GM21526 (cell line): ENCODE results near the gene SLC12A8.

Experiments used
- ATAC-seq: cut with Tn5 transposase; IDR thresholded peaks from one replicate; pipeline ENCODE4 v1.9.1; 2021; ENCODE audit warnings: moderate library complexity; ENCODE audit not compliant: unreplicated experiment, low FRiP score

The SLC12A8 gene

DNA sequence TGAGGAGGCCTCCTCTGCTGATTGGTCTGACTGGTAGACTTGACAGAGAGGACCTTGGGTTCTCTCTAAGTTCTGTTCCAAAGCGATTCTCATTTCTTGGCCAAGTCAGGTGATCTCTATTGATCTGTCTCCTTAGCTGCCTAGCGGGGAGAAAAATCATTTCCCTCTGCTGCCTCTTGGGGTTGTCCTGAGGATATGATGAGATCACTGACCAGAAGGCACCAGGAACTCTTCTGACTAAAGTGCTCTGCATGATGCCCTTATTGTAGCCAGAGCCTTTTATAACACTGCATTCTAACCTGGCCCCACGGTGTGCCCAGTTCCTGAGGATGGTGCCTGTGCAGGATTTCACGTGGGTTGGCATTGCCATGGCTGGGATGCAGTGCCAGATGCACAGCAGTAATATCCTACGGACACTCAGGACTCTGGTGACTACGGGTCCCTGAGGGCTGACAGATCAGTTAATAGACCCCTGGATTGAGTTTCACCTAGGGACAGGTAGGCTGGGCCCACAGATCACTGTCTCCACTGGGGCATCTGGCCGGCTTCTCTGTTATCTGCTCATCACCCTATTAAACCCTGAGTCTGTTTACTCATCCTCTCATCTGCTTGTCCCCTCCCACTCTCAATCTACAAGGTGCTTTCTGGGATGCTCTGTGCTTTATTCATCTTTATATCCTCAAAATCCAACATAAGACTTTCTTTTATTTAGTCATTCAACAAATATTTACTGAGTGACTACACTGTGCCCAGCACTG, 152.9 kb downstream of the SLC12A8 start:
- ATAC-seq: no peak

DNA sequence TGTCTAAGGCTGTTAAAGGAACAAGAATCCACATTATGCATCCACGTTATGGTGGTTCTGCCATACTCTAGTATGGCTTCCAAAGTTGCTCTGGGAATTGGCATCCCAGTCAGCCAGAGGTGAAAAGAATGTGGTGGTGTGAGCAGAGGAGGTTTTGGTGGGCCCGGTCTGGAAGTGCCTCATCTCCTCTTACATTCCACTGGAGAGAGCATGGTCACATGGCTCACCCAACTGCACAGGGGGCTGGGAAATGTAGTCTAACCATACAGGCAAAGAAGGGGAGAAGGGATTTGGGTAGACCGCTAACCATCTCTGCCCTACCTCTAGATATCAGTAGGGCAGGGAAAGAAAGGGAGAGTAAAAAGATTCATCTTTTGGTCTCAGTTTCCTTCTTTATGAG, 153.6 kb downstream of the SLC12A8 start:
- no peak for ATAC-seq

DNA sequence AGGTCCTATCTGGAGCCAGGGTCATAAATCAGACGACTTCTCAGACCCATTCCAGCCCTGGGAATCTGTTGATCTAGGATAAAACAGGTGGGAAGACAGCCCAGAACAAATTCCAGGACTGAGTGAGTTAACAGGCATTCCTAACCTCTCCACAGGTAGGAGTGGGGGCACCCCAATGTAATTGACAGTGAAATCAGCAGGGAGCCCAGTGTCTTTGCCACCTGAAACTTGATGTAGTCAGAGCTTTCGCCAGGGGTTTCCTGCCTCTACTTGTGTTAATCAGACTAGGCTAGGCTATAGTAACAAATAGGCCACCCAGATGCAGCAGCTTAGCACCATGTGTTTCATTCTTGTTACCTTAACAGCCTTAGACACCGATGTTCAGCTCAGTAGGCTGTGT, 154.0 kb downstream of the SLC12A8 start:
- ATAC-seq: no peak

DNA sequence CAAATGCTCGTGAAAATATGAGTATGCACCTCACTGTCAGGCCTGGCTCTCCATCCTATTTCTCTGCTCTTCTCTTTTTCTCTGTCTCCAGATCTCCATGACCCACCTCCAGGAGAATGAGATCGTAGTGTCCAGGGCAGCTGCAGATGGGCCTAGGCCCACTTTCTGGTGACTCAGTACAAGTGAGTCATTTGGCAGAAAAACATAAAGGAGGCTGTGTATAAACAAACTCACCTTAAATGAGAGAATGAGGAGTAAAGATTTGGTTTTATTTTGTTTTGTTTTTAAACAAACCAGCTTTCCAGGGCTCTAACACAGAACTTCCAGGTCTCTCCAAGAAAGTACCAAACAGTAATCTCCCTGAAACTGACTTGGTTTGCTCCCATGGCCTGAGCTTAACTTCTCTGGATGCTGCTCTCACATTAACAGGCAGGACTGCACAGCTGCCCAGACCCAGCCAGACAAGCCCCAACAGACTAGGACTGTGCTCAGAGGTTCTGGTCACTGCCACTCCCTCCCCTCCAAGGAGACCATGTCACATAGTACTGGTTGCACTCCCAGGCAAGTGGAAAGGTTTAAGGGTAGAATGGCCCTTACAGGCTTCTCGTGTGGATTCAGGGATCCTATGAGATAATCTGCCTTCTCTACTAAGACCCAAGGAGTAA, 155.2 kb downstream of the SLC12A8 start:
- no peak for ATAC-seq

DNA sequence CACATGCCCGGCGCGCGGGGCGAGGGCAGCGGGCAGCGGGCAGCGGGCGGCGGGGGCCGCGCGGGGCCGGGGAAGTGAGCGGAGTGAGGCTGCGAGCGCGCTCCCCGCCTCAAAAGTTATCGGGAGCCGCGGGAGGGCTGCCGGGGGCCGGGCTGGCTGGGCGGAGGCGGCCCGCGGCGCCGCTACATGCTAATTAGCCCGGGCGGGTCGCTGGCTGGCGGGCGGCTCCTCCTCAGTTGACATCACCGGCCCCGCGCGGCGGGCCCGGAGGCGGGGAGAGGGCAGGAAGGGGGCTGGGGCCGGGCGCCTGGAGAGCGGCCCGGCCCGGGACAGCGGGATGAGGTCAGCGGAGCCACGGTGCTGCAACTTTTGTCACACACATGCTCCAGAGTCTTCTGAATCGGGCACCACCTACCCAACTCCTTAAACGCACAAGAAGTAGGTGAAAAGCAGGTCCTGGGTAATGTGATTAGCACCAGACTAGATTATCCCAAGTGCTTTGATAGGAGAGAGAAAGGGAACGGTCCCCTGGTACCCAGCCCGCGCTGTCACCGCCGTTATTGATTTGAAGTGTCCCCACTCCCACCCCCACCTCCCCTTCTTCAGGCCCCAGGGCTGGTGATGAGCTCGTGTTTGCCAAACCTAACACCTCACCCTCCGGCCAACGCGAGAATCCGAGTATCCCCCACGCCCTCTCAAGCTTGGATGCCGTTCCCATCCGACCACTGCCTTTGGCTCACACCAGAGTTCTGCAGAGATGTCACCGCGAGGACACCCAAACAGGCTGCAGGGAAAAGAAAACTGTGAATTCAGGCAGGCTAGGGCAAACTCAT, 156.4 kb downstream of the SLC12A8 start, which contains the start of gene HEG1:
Gene HEG1 (minus strand): TSS at position 85 of the 833 bp plus-strand sequence. CDS start 107 bp downstream, outside the sequence.
- ATAC-seq: peak; percentile 59

DNA sequence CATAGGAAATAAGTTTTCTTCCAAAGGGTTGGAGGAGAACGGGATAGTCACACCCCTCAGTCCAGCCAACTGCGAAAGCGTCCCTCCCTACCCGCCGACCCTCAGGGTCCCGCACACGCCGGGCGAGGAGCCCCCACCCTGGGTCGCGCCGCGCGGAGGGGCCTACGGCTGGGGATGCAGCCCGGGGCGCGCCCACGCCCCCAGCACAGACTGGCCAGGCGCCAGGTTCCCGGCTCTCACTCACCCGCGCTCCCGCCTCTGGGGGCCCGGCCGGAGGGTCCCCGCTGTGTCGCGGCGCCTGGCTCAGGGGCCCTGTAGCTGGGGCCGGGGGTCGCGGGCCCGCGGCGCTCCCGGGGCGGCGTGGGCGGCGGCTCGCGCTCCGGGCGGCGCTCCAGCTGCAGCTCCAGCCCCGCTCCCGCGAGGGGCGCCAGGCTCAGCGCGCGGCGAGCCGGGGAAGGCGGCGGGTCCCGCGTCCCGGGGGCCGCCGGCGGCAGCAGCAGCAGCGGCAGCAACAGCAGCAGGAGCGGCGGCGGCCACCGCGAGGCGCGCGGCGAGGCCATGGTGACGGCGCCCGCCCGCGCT, 157.1 kb downstream of the SLC12A8 start:
- peak; percentile 34 for ATAC-seq

DNA sequence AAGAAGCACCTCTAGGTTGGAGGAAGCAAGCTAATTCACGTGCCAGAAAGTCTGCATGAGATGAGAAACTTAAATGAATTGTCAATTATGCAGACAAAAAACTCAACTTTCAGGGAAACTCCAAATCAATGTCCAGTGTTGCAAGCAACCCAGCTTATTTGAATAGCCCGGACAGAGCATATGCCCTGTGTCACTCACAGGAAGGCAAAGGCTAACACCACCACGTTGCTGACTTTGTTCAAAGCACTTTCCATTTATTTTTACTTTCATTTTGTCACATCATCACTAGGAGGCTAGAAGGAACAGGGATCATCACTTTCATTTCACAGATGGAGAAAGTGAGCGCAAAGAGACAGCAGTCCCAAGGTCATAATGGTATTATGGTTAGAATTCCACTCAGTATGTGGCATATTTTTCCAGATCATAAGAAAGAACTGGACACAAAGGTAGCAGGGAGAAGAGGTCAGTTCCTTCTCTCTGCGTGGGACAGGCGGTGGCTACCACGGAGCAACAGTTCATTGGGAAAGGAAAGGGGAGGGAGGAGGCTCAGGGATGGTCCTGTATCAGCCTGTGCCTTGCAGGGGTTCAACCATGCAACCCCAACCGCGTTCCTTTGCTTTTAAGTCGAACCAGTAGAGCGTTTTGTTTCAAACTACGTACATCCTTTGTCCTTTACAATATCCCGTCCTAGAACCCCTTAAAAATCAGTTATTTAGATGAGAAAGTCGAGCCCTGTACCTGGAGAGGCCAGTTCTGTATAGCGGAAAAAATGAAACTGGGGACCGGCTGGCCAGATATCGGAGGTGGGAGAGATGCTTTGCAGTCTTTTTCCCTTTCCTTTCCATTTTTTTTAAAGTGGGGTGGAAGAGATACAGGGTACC, 157.9 kb downstream of the SLC12A8 start:
- ATAC-seq: no peak

DNA sequence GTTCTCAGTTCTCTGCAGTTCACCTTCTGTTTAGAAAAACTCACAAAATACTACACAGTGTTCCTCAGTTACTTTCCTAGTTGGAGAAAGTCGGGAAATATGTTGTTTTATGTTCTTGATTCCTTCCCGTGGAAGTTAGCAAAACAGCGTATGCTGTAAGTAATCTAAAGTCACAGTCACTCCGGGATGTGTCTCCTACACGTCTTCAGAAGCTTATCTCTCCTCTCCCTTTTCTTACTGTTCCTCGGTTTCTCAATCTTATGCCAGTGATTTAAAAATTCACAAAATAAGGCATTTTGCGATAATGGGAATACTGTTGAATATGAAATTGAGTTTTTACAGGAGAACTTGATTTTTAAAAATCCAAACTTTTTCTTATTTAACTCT, 158.5 kb downstream of the SLC12A8 start:
- ATAC-seq: no peak

DNA sequence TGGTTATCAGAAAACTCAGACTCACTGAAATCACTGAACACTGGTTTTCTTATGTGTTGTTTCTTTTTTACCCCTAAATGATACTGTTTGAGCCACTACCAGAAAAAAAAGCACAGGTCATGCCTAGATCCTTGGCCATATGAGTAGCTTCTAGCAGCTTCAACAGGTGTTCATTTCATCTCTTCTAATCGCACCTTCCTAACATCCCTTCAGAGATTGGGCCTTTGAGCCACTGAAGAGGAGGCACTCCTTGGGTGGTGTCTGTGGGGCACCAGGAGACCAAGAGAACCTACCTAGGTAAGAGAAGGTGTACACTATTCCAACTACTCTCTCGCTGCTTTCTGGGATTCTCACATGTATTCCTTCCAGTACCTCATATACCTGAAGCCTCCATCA, 159.2 kb downstream of the SLC12A8 start:
- no peak for ATAC-seq

DNA sequence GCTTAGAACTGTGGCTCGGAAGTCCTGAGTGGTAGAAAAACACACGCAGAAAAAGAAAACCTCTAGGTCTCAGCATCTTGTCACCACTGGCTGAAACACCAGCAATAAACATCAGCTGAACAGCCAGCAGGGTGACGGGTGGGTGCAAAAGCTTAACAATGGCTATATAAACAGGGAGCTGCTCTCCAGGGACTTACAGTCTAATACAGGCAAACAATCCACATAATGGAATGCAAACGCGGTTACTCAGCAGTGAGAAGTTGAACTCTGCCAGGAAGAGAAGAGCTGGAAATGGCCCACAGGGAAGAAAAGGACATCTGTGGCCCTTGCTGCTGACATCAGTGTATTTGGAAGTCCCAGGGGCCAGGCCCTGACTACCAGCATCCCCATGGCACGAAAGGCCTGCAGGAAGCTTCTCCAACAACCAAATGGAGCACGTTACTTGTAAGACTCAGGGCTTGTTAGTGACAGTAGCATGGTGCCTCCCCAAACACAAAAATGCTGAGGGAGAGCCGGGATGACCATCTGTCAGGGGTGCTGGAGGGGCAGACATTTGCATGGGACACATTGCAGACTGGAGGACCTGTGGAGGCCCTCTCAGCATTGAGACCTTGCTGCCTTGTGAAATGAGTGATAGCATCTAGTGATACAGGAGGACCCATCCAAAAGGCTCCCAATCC, 159.8 kb downstream of the SLC12A8 start:
- no peak for ATAC-seq

DNA sequence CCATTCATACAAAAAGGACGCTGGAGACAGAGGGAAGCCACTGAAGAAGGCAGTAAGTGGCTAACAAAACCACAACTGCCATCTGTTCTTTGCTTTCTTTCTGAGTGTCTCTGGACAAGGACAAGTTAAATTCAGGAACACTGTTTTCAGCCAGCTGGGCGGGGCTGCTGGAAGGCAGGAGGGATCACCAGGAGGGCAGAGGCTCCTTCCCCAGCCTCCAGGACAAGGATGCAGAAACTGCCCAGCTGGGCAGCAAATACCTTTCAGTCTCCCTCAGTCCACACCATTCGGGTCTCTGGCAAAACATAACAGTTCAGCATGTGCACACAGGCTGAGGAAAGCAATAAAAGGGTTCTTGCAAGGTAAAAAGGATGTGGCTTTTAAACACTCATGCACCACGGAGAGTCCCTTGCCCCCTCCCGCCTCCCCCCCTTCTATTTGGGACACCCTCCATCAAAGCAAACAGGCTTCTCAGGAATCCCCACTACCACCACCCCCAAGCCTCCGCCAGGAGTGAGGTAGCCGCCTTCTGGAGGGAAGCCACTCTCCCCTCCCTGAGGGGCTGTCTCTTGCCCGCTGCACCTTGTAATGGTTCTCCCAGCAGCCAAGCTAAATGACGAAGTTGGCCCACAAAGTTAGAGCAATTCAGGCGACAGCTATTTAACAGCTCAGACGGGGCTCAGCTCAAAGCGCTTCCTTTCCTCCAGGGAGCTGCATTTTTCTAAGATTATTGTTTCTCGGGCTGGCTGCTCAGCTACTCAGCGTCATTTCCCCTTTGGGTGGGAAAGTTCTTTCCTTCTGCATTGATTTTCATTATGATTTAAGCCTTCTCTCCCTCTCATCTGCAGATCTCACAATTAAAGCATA, 160.6 kb downstream of the SLC12A8 start:
- no peak for ATAC-seq

DNA sequence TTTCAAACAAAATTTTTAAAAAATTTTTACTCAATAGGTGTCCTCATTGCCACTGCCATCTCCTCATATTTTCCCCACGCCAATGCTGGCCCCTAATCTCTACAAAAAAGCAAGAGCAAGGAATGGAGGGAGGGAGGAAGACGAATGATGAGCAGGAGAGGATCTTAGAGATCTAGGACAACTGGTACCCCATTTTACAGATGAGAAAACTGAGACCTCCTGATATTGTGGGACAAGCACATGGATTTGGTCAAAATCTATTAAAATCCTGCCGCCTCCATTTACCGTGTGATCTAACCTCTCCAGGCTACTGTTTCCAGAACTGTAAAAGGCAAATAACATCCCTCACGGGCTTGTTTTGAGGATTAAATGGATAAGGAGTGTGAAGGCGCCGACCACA, 161.3 kb downstream of the SLC12A8 start:
- no peak for ATAC-seq

DNA sequence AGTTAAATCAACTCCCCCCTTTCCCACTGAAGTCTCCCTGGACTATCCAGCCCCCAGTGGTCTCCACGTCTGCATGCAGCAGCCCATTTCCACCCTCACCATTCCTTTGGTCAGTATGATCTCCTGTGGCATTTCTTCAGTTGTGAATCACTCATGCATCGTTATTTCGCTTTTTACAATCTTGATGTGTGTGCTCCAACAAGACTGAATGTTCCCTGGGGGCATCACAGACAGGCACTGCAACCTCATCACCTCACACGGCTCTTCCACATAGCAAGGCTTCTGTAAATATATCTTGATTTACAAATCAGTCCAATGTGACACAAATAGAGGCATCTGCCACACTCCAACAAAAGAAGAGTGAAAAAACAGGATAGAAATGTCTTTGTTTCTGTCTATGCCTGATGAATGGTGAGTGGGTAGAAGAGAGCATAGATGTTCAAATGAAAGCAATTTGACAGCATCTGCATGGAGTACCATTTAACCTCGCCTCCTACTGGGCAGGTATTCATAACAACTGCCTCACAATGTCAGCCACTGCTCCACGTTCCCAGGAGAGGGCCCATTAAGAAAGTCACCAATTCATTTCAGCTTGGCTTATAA, 162.0 kb downstream of the SLC12A8 start:
- no peak for ATAC-seq

DNA sequence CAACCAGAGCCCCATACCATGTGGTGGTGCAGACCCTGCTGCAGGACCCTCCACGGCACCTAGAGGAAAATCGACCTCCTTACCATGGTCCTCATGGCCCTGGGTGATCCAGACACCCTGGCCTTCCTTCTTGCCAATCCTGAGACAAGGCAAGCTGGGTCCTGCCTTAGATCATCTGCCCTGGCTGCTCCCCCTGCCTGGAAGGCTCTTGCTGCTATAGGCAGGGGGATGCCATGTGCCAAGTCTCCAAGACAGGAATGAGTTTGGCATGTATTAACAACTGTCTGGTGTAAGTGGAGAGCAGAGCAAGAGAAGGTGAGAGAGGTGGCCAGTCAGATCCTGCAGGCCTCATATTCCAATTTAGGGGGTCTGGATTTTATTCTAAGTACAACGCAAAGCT, 164.3 kb downstream of the SLC12A8 start:
- ATAC-seq: no peak

DNA sequence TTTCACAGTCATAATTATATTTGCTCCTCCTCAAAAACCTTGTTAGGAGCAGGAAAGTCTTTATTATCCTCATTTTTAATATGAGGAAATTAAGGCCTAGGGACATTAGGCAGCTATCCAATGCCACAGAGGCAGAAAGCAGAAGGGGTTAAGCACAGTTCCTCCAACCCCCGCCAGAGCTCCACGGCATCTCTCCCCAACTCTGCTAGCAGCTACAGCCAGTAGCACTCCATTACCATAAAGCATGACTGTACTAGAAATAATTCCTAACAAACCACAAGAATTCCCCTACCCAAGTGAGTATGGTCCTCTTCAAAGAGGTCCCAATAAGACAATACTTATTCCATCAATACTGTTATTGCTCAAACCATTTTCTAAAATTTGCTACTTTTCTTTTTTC, 166.6 kb downstream of the SLC12A8 start:
- no peak for ATAC-seq

DNA sequence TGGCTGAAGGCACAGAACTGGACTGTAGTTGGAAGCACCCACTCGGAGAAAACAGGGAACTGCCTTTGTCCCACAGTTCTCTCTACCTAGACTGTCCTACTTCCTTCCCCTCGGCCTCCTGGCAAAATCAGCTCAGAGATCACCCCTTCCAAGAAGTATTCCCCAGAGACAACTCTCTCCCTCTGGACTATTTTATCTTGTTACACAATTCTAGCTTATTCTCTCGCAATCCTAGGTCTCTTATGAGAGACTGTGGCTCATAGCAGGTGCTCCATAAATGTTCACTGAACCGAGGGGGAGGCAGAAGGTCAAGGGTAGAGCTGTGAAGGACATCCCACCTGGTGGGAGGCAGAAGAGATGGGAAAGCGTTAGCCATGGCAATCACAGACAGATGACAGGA, 167.4 kb downstream of the SLC12A8 start:
- ATAC-seq: no peak

DNA sequence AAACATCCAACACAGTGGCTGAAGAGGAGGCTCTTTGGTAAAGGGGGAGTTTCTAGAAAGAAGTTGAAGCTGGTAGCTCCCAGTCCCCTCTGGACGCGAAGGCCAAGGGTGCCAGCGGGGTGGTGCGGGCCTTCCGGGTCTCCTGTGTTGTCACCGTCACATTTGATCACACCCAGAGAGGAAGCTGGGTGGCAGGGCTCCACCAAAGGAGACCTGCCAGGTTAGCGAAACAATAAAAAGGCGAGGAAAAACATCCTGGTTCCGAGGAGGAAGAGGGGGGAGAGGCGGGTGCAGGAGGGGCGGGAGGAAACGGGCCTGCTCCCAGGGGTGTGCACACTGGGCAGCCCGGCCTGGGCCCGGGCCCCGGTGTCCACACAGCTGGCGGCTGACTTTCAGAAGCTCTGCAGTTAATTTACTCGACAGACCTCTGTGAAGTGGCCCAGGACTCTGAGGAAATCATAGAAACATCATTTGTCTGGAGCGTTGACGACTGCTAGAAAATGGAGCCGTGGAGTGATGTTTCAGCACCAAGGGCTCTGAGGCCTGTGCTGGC, 168.9 kb downstream of the SLC12A8 start:
- ATAC-seq: no peak
